Measurements from ENCODE around the gene FLNB.

FLNB gene

GRCh38 chr3:58102976-58103451 lies 94.8 kb downstream of the FLNB start:
- no peak overlapping the region for H2AFZ ChIP-seq (ENCODE audit: low read depth, low read length)
- 97% methylated on average over 10 of the region's 10 CpGs for WGBS
- no peak overlapping the region for H3K4me2 ChIP-seq (ENCODE audit: low read length, poor library complexity, severe bottlenecking)
- no peaks in the 10 kb centered on the region for H3K27me3 ChIP-seq (ENCODE audit: control insufficient read depth in 1 of 2, insufficient read depth in 1 of 2, low read length in 2 of 2)
- H3K4ac ChIP-seq (ENCODE audit: low read depth in 1 of 2, low read length in 2 of 2): no peak overlapping the region
- peaks cover 56 to 92% of the 10 kb centered on the region in 2 experiments for H3K36me3 ChIP-seq (ENCODE audit: control insufficient read depth in 1 of 2, insufficient read depth in 2 of 2, low read depth in 1 of 2, low read length in 2 of 2)
- H3K9ac ChIP-seq (ENCODE audit: low read length): no peak overlapping the region
- no peak for DNase-seq
- H2BK120ac ChIP-seq (ENCODE audit: low read depth, low read length): no peak overlapping the region
- H3K9me3 ChIP-seq (ENCODE audit: control insufficient read depth, low read length): no peaks in the 10 kb centered on the region
- peaks cover 4% of the 10 kb centered on the region for H3K4me1 ChIP-seq (ENCODE audit: control insufficient read depth, insufficient read depth, low read depth, low read length)
- H3K4me3 ChIP-seq (ENCODE audit: insufficient read depth in 1 of 2, low read depth in 1 of 2, low read length in 2 of 2): no peak overlapping the region
- H3K23ac ChIP-seq (ENCODE audit: low read length in 2 of 2): no peak overlapping the region
- H3K14ac ChIP-seq (ENCODE audit: low read length in 2 of 2): no peak overlapping the region
- H4K91ac ChIP-seq (ENCODE audit: low read length): no peak overlapping the region
- H2AK5ac ChIP-seq (ENCODE audit: low read length, severe bottlenecking): no peak overlapping the region
- no peak overlapping the region for H2BK15ac ChIP-seq (ENCODE audit: low read depth, poor library complexity, severe bottlenecking)
- no peak overlapping the region for H3K18ac ChIP-seq (ENCODE audit: low read depth in 1 of 2, low read length in 2 of 2)
- no peak overlapping the region for H2BK5ac ChIP-seq (ENCODE audit: low read depth, low read length, poor library complexity, severe bottlenecking)
- H2BK12ac ChIP-seq (ENCODE audit: low read length in 2 of 2): no peak overlapping the region
- no peak overlapping the region for H4K8ac ChIP-seq (ENCODE audit: low read length)
- H3K79me1 ChIP-seq (replicated peaks; ENCODE audit: low read length, poor library complexity, severe bottlenecking): peaks cover 26% of the 10 kb centered on the region
- peak overlapping the region; percentile 17 for H3K27ac ChIP-seq (ENCODE audit: low read length, poor library complexity, severe bottlenecking)

DNA sequence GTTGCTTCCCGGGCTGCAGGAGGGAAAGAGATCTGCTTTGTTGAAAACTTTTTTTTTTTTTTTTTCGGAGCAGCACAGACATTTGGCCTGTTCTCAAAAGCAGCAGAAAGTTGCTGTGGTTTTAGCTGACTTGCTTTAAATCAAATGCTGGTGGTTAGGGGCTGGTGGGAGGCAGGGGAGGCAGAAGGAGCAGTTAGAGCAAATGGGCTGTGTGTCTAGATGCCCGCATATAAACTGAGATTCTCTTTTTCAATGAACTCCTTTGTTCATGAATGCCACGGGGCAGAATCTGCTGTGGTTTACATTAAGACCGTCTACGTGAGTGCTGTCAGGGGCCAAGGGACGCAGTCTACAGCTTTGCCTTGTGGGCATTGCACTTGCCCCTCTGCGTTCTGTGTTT lies 95.9 kb downstream of the FLNB start:
- no peak overlapping the region for H2BK5ac ChIP-seq (ENCODE audit: low read depth, low read length, poor library complexity, severe bottlenecking)
- no peak overlapping the region for H4K8ac ChIP-seq (ENCODE audit: low read length)
- no peak overlapping the region for H3K9ac ChIP-seq (ENCODE audit: low read length)
- no peak for DNase-seq
- H2BK15ac ChIP-seq (ENCODE audit: low read depth, poor library complexity, severe bottlenecking): no peak overlapping the region
- H3K18ac ChIP-seq (ENCODE audit: low read depth in 1 of 2, low read length in 2 of 2): no peak overlapping the region
- H3K27ac ChIP-seq (ENCODE audit: low read length, poor library complexity, severe bottlenecking): no peak overlapping the region
- H2BK120ac ChIP-seq (ENCODE audit: low read depth, low read length): no peak overlapping the region
- H3K4me1 ChIP-seq (ENCODE audit: control insufficient read depth, insufficient read depth, low read depth, low read length): peaks cover 4% of the 10 kb centered on the region
- H3K9me3 ChIP-seq (ENCODE audit: control insufficient read depth, low read length): no peaks in the 10 kb centered on the region
- H3K27me3 ChIP-seq (ENCODE audit: control insufficient read depth in 1 of 2, insufficient read depth in 1 of 2, low read length in 2 of 2): no peaks in the 10 kb centered on the region
- H3K23ac ChIP-seq (ENCODE audit: low read length in 2 of 2): no peak overlapping the region
- no peak overlapping the region for H3K14ac ChIP-seq (ENCODE audit: low read length in 2 of 2)
- no peak overlapping the region for H4K91ac ChIP-seq (ENCODE audit: low read length)
- H2AK5ac ChIP-seq (ENCODE audit: low read length, severe bottlenecking): no peak overlapping the region
- peaks cover 24% of the 10 kb centered on the region for H3K79me1 ChIP-seq (replicated peaks; ENCODE audit: low read length, poor library complexity, severe bottlenecking)
- peaks cover 52 to 92% of the 10 kb centered on the region in 2 experiments for H3K36me3 ChIP-seq (ENCODE audit: control insufficient read depth in 1 of 2, insufficient read depth in 2 of 2, low read depth in 1 of 2, low read length in 2 of 2)
- 96% methylated on average over 8 of the region's 8 CpGs for whole genome bisulfite sequencing
- no peak overlapping the region for H3K4me2 ChIP-seq (ENCODE audit: low read length, poor library complexity, severe bottlenecking)
- no peak overlapping the region for H2BK12ac ChIP-seq (ENCODE audit: low read length in 2 of 2)
- H2AFZ ChIP-seq (ENCODE audit: low read depth, low read length): no peak overlapping the region
- no peak overlapping the region for H3K4ac ChIP-seq (ENCODE audit: low read depth in 1 of 2, low read length in 2 of 2)
- no peak overlapping the region for H3K4me3 ChIP-seq (ENCODE audit: insufficient read depth in 1 of 2, low read depth in 1 of 2, low read length in 2 of 2)

DNA sequence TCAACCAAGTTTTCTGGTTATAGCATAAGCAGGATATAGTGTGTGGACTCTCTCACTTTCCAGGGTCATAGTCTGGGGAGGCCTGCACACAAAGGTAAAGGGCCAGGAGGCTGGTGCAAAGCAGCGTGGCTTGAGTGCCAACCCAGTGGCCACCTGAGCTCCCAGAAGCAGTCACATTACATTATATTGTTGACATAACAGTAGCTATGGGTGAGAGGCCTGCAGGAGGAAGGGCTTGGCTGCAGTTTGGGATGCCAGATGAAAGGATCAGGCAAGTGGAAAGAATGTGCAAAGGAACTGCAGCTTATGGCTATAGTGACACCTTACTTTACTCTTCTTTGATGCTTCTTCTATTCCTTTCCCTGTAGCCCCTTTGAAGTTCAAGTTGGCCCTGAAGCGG lies 96.5 kb downstream of the FLNB start:
- Histone ChIP-seq H3K9ac (ENCODE audit: low read length) (no peak overlapping the region), H4K8ac (ENCODE audit: low read length) (no peak overlapping the region), H2BK5ac (ENCODE audit: low read depth, low read length, poor library complexity, severe bottlenecking) (no peak overlapping the region), H3K27me3 (ENCODE audit: control insufficient read depth in 1 of 2, insufficient read depth in 1 of 2, low read length in 2 of 2) (no peaks in the 10 kb centered on the region), H3K23ac (ENCODE audit: low read length in 2 of 2) (no peak overlapping the region), H2BK12ac (ENCODE audit: low read length in 2 of 2) (no peak overlapping the region), H3K4me1 (ENCODE audit: control insufficient read depth, insufficient read depth, low read depth, low read length) (peaks cover 4% of the 10 kb centered on the region), H3K79me1 (replicated peaks; ENCODE audit: low read length, poor library complexity, severe bottlenecking) (peaks cover 22% of the 10 kb centered on the region), H2BK15ac (ENCODE audit: low read depth, poor library complexity, severe bottlenecking) (no peak overlapping the region), H3K14ac (ENCODE audit: low read length in 2 of 2) (no peak overlapping the region), H3K9me3 (ENCODE audit: control insufficient read depth, low read length) (no peaks in the 10 kb centered on the region), H3K18ac (ENCODE audit: low read depth in 1 of 2, low read length in 2 of 2) (no peak overlapping the region), H3K27ac (ENCODE audit: low read length, poor library complexity, severe bottlenecking) (no peak overlapping the region), H2AK5ac (ENCODE audit: low read length, severe bottlenecking) (no peak overlapping the region), H3K4me3 (ENCODE audit: insufficient read depth in 1 of 2, low read depth in 1 of 2, low read length in 2 of 2) (no peak overlapping the region), H4K91ac (ENCODE audit: low read length) (no peak overlapping the region), H3K36me3 (ENCODE audit: control insufficient read depth in 1 of 2, insufficient read depth in 2 of 2, low read depth in 1 of 2, low read length in 2 of 2) (peaks cover 51 to 92% of the 10 kb centered on the region in 2 experiments), H2AFZ (ENCODE audit: low read depth, low read length) (no peak overlapping the region), H3K4me2 (ENCODE audit: low read length, poor library complexity, severe bottlenecking) (no peak overlapping the region), H2BK120ac (ENCODE audit: low read depth, low read length) (no peak overlapping the region), H3K4ac (ENCODE audit: low read depth in 1 of 2, low read length in 2 of 2) (no peak overlapping the region)
- DNase-seq: no peak
- 98% methylated on average over 2 of the region's 2 CpGs for WGBS

DNA sequence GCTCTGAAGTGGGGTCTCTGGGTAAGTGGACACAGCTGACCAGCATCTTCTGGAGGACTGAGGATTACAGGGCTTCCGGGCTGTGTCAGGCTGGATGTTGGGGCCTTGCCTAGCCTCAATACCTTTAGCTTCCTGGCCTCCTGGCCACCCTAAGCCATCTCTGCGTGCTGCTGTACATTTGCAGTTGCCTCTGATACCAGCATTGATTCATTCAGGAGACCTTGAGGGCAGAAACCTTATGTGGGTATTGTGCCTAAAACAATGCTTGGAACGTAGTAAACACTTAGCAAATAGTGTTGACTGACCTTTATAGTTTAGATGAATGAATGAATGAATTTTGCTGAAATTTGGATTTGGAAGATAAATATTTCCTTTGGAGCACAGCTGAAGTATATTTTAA lies 97.0 kb downstream of the FLNB start:
- Histone ChIP-seq H3K27ac (ENCODE audit: low read length, poor library complexity, severe bottlenecking) (no peak overlapping the region), H2AK5ac (ENCODE audit: low read length, severe bottlenecking) (no peak overlapping the region)

More for the DNA sequence above, 97.0 kb downstream of the FLNB start:
- no peaks in the 10 kb centered on the region for H3K27me3 ChIP-seq (ENCODE audit: control insufficient read depth in 1 of 2, insufficient read depth in 1 of 2, low read length in 2 of 2)
- peaks cover 25% of the 10 kb centered on the region for H3K79me1 ChIP-seq (replicated peaks; ENCODE audit: low read length, poor library complexity, severe bottlenecking)
- H2BK12ac ChIP-seq (ENCODE audit: low read length in 2 of 2): no peak overlapping the region
- H2BK120ac ChIP-seq (ENCODE audit: low read depth, low read length): no peak overlapping the region
- no peak overlapping the region for H3K14ac ChIP-seq (ENCODE audit: low read length in 2 of 2)
- DNase-seq: no peak
- no peak overlapping the region for H2BK5ac ChIP-seq (ENCODE audit: low read depth, low read length, poor library complexity, severe bottlenecking)
- no peak overlapping the region for H3K23ac ChIP-seq (ENCODE audit: low read length in 2 of 2)
- no peak overlapping the region for H2BK15ac ChIP-seq (ENCODE audit: low read depth, poor library complexity, severe bottlenecking)
- no peaks in the 10 kb centered on the region for H3K9me3 ChIP-seq (ENCODE audit: control insufficient read depth, low read length)
- 100% methylated on average over 3 of the region's 3 CpGs for WGBS
- peaks cover 55 to 93% of the 10 kb centered on the region in 2 experiments for H3K36me3 ChIP-seq (ENCODE audit: control insufficient read depth in 1 of 2, insufficient read depth in 2 of 2, low read depth in 1 of 2, low read length in 2 of 2)
- H3K4me3 ChIP-seq (ENCODE audit: insufficient read depth in 1 of 2, low read depth in 1 of 2, low read length in 2 of 2): no peak overlapping the region
- H3K9ac ChIP-seq (ENCODE audit: low read length): no peak overlapping the region
- H3K4ac ChIP-seq (ENCODE audit: low read depth in 1 of 2, low read length in 2 of 2): no peak overlapping the region
- no peak overlapping the region for H4K91ac ChIP-seq (ENCODE audit: low read length)
- no peak overlapping the region for H3K4me2 ChIP-seq (ENCODE audit: low read length, poor library complexity, severe bottlenecking)
- peaks cover 4% of the 10 kb centered on the region for H3K4me1 ChIP-seq (ENCODE audit: control insufficient read depth, insufficient read depth, low read depth, low read length)
- H4K8ac ChIP-seq (ENCODE audit: low read length): no peak overlapping the region
- H3K18ac ChIP-seq (ENCODE audit: low read depth in 1 of 2, low read length in 2 of 2): no peak overlapping the region
- no peak overlapping the region for H2AFZ ChIP-seq (ENCODE audit: low read depth, low read length)

Measured in mesenchymal stem cell (in vitro differentiated cells and primary cell).